HG02870 (cell line): ENCODE results near the gene DGKE.
A peak's percentile ranks its signal among the peaks of the same experiment; 100 is the strongest.

ENCODE experiments used
- ATAC-seq: cut with Tn5 transposase; IDR thresholded peaks from one replicate; pipeline ENCODE4 v1.9.1; 2021; ENCODE audit warnings: mild to moderate bottlenecking, moderate library complexity; ENCODE audit not compliant: unreplicated experiment

DGKE gene

DNA sequence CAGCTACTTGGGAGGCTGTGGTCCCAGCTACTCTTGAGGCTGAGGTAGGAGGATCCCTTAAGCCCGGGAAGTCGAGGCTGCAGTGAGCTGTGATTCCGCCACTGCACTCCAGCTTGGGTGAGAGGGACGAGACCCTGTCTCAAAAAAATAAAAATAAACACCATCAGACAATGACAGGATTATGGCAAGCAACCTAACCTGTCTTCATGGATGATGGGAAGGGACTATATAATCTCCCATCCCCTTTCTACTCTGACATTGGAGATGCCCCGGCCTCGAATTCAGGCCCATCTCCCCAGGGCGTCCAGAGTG lies 79.0 kb downstream of the DGKE start:
- no peak for ATAC-seq

DNA sequence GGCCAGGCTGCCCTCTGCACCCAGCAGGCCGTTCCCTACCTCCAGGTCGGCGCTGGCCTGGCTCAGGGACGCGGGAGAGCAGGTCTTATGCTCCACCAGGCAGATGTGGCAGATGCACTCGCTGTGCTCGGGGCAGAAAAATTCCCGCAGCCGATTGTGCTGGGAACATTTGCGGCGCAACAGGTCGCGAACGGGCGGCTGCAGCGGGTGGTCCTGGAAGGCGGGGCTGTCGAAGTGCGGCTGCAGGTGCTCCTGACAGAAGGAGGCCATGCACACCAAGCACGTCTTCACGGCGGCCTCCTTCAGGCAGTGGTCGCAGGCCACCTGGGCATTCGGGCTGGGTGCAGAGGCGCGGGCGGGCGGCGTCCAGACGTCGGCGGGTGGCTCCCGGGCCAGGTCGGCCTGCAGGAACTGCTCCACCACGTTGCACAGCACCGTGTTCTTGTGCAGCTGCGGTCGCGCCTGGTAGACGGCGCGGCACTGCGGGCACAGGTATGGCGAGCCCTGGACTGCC lies 79.5 kb downstream of the DGKE start:
- ATAC-seq: peak; percentile 24

DNA sequence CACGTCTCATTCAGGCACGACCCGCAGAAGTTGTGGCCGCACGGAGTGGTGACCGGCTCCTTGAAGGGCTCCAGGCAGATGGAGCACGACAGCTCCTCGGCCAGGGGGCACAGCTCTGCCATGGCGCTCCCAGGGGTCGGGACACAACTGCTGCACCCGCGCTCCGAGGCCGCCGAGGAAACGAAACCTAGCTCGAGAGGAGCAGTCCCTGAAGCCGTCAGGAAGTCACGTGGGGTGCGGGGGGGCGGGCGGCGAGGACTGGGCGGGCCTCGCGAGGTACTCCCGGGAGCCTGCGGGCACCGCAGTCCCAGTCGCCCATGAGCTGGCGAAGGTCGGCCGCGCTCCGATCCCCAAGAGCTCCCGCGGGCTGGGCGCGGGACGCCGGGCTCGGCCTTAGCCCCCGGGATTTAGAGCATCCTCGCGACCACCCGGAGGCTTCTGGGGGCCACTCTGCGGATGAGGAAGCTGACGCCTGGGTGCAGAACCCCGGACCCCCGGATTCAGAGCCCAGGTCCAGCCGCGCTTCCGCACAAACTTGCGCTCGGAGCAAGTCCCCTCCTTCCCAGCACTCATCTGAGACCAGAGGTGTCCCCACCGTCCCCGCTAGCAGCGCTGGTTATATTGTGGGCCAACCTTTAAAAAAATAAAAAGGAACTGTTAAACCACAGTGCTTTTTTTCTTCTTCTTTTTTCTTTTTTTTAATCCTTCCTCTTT lies 80.1 kb downstream of the DGKE start, which contains the start of gene TRIM25:
Gene TRIM25, minus strand, starts transcription at position 183 of the 714 bp plus-strand sequence. Its CDS starts 61 bp downstream, at position 122.
- peak; percentile 63 for ATAC-seq

- no peak for ATAC-seq
These were observed 80.8 kb downstream of the DGKE start for GRCh38 chr17:56914581-56915273.

GRCh38 chr17:56917559-56918296 lies 83.8 kb downstream of the DGKE start:
- no peak for ATAC-seq

GRCh38 chr17:56918916-56919315 lies 85.0 kb downstream of the DGKE start:
- ATAC-seq: no peak
